Gastroesophageal sphincter (tissue), 4 donors: ENCODE data around the gene TBC1D14. TPM values are rescaled to one million over a fixed set of nuclear protein-coding genes. Genes with fewer than 3 reads are reported as not detected.

ENCODE experiments used
- ATAC-seq: fragments of 150-250 bp; one replicate; pipeline ENCODE4 v1.9.1; 2016; ENCODE audit warnings: mild to moderate bottlenecking, moderate library complexity
- H3K27ac ChIP-seq, 4 donors: fragments of 200-600 bp; sonication (generic) in 3 of 4; 1 replicate in 3 of 4; 2 replicates in 1 of 4; pipeline ENCODE4 v1.5.1; 2016 to 2019
- H3K27me3 ChIP-seq: fragments of 200-600 bp; sonication (generic); one replicate; pipeline ENCODE4 v1.5.1; 2019
- H3K36me3 ChIP-seq, 2 donors: fragments of 200-600 bp; sonication (generic); one replicate each; pipeline ENCODE4 v1.5.1; 2019; ENCODE audit warnings: control low read depth in 1 of 2
- H3K4me1 ChIP-seq, 3 donors: fragments of 200-600 bp; sonication (generic); 1 replicate in 2 of 3; 2 replicates in 1 of 3; pipeline ENCODE4 v1.5.1; 2016 to 2019; ENCODE audit warnings: control low read depth in 2 of 3
- H3K4me3 ChIP-seq, 2 donors: fragments of 200-600 bp; sonication (generic); one replicate each; pipeline ENCODE4 v1.5.1; 2019; ENCODE audit warnings: mild to moderate bottlenecking in 1 of 2, moderate library complexity in 1 of 2
- H3K9me3 ChIP-seq, 3 donors: fragments of 200-600 bp; sonication (generic); one replicate each; pipeline ENCODE4 v1.5.1; 2017 to 2019; ENCODE audit warnings: control low read depth in 2 of 3
- EP300 ChIP-seq: sonication (generic); formaldehyde crosslinking; IDR thresholded peaks from one replicate; pipeline ENCODE4 v1.6.1; 2017; ENCODE audit warnings: antibody characterized with exemption, mild to moderate bottlenecking
- POLR2A ChIP-seq, 2 donors: fragments of 450-650 bp; IDR thresholded peaks; one replicate each; pipeline ENCODE4 v1.6.1; 2017; ENCODE audit warnings: antibody characterized with exemption in 2 of 2, mild to moderate bottlenecking in 2 of 2, moderate library complexity in 1 of 2
- POLR2AphosphoS5 ChIP-seq: sonication (generic); formaldehyde crosslinking; IDR thresholded peaks from one replicate; pipeline ENCODE4 v1.6.1; 2017; ENCODE audit warnings: antibody characterized with exemption
- WGBS, 2 donors: methylation state at CpG; one replicate each; pipeline ENCODE4 v1.1.5; 2018; ENCODE audit warnings: low coverage in 1 of 2; 5-methylcytosine and 5-hydroxymethylcytosine counted together
- total RNA-seq, 4 donors: library from RNA; depleted of rRNA; stranded (reverse); fragments of >200 nt; gene quantifications; one replicate each; pipeline ENCODE4 v1.1.0, GENCODE V29; 2016
- TF ChIP-seq, protein P1 (sequence below), 4 experiments: fragments of 200-600 bp in 2 of 4; fragments of 450-650 bp in 2 of 4; sonication (generic) in 1 of 4; IDR thresholded peaks; one replicate each; pipeline ENCODE4 v1.5.1; 2017 to 2019; ENCODE audit warnings: antibody characterized with exemption in 4 of 4, mild to moderate bottlenecking in 2 of 4, moderate library complexity in 2 of 4

Gene TBC1D14
- total RNA-seq, 4 donors from 2014 or later, result 42.5 to 54.2 (median 45.0) TPM

DNA sequence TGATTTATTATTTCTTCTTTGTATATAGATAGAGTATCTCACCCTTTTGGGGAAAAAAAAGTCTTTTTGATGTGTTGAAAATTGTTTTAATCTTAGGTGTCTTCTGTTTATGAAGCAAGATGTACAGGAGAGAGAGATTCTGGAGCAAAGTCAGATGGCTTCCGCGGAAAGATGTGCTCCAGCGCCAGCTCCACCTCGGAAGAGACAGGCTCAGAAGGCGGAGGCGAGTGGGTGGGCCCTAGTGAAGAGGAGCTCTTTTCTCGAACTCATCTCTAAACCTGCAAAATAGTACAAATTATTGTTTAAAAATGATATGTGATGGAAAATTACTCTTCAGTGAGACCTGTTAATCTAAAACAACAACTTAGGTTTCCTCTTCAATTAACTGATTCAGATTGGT lies 28.9 kb upstream of the TBC1D14 start:
- 83% methylated on average over 7 of the region's 7 CpGs; no CpG with 5 or more reads in 1 of the 2 donors for WGBS, 2 donors
- Histone ChIP-seq H3K9me3 (no peaks in the 10 kb centered on the region), H3K4me1 (peaks cover 0 to 15% (median 3%) of the 10 kb centered on the region in 3 donors), H3K27ac (no peak overlapping the region), H3K36me3 (peaks cover 0 to 83% of the 10 kb centered on the region in 2 donors), H3K27me3 (no peaks in the 10 kb centered on the region), H3K4me3 (no peak overlapping the region)
- TF ChIP-seq POLR2A (IDR thresholded peaks at IDR 0.05), result no peak
- no peak for ATAC-seq

DNA sequence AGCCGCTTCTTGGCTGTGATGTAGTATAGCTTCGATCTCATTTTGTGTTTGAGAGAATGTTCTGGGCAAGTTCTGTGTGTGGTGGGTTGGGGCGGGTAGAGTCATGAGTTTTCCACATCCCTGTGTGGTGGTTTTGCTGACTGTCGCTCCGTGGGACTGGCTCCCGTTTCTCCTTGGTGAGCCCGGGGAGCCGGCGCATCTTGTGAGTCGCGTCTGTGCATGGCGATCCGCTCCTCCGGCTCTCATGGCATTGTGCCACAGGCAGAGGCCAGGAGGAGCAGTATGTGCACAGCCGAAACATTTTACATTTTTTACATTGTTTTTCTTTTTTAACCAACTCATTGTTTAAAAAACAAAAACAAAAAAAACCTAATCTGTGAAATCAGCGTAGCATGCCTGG lies 27.7 kb upstream of the TBC1D14 start:
- Histone ChIP-seq H3K4me3 (no peak overlapping the region), H3K27ac (no peak overlapping the region), H3K9me3 (no peaks in the 10 kb centered on the region), H3K27me3 (no peaks in the 10 kb centered on the region), H3K36me3 (peaks cover 0 to 71% of the 10 kb centered on the region in 2 donors), H3K4me1 (peaks cover 0 to 20% (median 13%) of the 10 kb centered on the region in 3 donors)
- ATAC-seq, result no peak
- TF ChIP-seq POLR2AphosphoS5, result no peak
- TF ChIP-seq EP300, result no peak
- TF ChIP-seq, protein P1, sequence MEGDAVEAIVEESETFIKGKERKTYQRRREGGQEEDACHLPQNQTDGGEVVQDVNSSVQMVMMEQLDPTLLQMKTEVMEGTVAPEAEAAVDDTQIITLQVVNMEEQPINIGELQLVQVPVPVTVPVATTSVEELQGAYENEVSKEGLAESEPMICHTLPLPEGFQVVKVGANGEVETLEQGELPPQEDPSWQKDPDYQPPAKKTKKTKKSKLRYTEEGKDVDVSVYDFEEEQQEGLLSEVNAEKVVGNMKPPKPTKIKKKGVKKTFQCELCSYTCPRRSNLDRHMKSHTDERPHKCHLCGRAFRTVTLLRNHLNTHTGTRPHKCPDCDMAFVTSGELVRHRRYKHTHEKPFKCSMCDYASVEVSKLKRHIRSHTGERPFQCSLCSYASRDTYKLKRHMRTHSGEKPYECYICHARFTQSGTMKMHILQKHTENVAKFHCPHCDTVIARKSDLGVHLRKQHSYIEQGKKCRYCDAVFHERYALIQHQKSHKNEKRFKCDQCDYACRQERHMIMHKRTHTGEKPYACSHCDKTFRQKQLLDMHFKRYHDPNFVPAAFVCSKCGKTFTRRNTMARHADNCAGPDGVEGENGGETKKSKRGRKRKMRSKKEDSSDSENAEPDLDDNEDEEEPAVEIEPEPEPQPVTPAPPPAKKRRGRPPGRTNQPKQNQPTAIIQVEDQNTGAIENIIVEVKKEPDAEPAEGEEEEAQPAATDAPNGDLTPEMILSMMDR (IDR thresholded peaks at IDR 0.05), result no peak
- TF ChIP-seq POLR2A (IDR thresholded peaks at IDR 0.05), result no peak
- WGBS, 2 donors, result 79 to 87% methylated on average over 5 to 10 of the region's 16 CpGs

DNA sequence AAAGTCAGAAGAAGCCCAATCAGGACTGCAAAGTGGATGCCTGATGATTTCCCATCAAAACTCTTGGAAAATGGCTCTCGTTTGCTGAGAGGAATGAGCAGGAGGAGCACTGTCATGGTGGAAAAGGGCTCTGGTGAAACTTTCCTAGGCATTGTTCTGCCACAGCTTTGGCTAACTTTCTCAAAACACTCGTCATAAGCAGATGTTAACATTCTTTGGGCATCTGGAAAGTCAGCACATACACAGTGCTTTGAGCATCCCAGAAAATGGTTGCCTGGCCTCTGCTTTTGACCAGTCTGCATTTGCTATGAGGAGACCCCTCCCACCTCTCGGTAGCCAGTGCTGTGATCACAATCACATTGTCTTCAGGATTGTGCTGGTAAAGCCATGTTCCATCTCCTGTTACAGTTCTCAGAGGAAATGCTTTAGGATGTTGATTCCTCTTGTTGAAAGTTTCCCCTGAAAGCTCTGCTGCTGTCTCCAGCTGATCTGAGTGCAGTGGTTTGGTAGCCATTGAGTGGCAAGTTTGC lies 25.2 kb upstream of the TBC1D14 start:
- Histone ChIP-seq H3K9me3 (no peaks in the 10 kb centered on the region), H3K27ac (peak overlapping the region in 2 of 4 donors; percentile 18 to 86), H3K4me3 (no peak overlapping the region), H3K27me3 (no peaks in the 10 kb centered on the region), H3K4me1 (peaks cover 0 to 33% (median 13%) of the 10 kb centered on the region in 3 donors), H3K36me3 (peaks cover 0 to 46% of the 10 kb centered on the region in 2 donors)
- TF ChIP-seq POLR2AphosphoS5 (no peak), POLR2A (IDR thresholded peaks at IDR 0.05) (no peak), EP300 (no peak)
- TF ChIP-seq, protein P1 (IDR thresholded peaks at IDR 0.05), result no peak
- no peak for ATAC-seq
- 70 to 82% methylated on average over 2 to 3 of the region's 3 CpGs for WGBS, 2 donors

DNA sequence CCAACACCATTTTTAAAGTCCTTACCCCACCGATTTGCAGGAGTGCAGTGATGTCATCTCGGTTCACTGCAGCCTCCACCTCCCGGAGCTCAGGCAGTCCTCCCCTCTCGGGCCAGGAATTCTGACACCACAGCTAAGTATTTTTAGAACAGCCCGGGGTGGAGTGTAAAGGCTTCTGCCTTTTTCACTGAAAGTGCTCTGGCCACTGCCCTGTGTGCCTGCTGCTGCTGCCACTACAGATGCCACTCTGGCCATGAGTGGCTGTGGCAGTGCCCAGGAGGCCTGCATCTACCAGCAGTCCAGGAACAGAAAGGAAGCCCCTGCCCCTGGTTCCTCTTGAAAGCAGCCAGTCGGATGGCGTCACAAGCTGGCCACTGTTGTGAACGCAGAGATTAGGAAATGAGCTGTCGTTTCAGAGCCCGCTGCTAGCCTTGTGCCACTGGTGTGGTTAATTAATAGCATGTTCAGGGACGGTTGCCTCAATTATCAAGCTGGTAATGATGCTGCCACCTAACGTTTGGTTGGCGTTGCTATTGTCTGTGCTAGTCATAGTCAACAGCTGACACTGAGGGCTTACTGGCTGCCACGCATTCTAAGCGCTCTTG lies 23.6 kb upstream of the TBC1D14 start:
- Histone ChIP-seq H3K4me3 (peak overlapping the region in 1 of 2 donors; percentile 19), H3K36me3 (peaks cover 0 to 33% of the 10 kb centered on the region in 2 donors), H3K27me3 (no peaks in the 10 kb centered on the region), H3K4me1 (peaks cover 0 to 33% (median 13%) of the 10 kb centered on the region in 3 donors), H3K27ac (peak overlapping the region in 3 of 4 donors; percentile 76 to 86 (median 85)), H3K9me3 (no peaks in the 10 kb centered on the region)
- WGBS, 2 donors, result 23 to 33% methylated on average over 1 to 6 of the region's 15 CpGs
- peak; percentile 75 for ATAC-seq
- TF ChIP-seq EP300, result no peak
- no peak for TF ChIP-seq POLR2A (IDR thresholded peaks at IDR 0.05)
- TF ChIP-seq POLR2AphosphoS5, result peak; percentile 39
- TF ChIP-seq, protein P1 (IDR thresholded peaks at IDR 0.05), result peak in 3 of 4 experiments; percentile 24 to 46 (median 24)

DNA sequence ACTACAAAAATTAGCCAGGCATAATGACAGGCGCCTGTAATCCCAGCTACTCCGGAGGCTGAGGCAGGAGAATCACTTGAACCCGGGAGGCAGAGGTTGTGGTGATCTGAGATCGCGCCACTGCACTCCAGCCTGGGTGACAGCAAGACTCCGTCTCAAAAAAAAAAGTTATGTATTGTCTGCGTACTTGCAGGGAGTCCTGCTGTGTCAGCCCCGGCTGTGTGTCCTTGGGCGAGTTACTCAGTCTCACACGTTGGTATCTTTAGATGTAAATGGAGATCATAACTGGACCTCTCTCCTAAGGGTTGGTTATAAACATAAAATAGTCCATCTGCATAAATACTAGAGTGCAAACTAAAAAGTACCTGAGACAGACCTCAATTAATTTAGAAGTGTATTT lies 22.7 kb upstream of the TBC1D14 start:
- TF ChIP-seq, protein P1 (IDR thresholded peaks at IDR 0.05), result no peak
- TF ChIP-seq POLR2A (IDR thresholded peaks at IDR 0.05) (no peak), EP300 (no peak), POLR2AphosphoS5 (no peak)
- Histone ChIP-seq H3K4me1 (peaks cover 0 to 36% (median 13%) of the 10 kb centered on the region in 3 donors), H3K9me3 (no peaks in the 10 kb centered on the region), H3K4me3 (no peak overlapping the region), H3K27me3 (no peaks in the 10 kb centered on the region), H3K36me3 (peaks cover 0 to 25% of the 10 kb centered on the region in 2 donors), H3K27ac (peak overlapping the region in 3 of 4 donors; percentile 76 to 86 (median 85))
- WGBS, 2 donors, result 70 to 75% methylated on average over 5 to 7 of the region's 10 CpGs
- ATAC-seq, result no peak
